Fibroblast of skin of right biceps (primary cell): ENCODE data around the gene RPS18.
"Not testable (repeated sequence)": the region's sequence is repeated elsewhere in the genome, so short reads cannot be mapped to it uniquely, and the experiment has no call there.

Source experiments
- DNase-seq: peaks from one replicate; pipeline ENCODE4 v3.0.0-alpha.2; 2013

Gene RPS18

GRCh38 chr6:33271468-33272274 lies at the start of gene RPS18, which contains the start of gene VPS52:
Gene RPS18, plus strand, starts transcription at chr6:33272075. Its CDS starts 45 bp downstream, at chr6:33272120.
Gene VPS52, minus strand, starts transcription at chr6:33271876. Its CDS starts 201 bp downstream, at chr6:33271675.
- peak; percentile 99 for DNase-seq

GRCh38 chr6:33226503-33227120 lies 45.3 kb upstream of the RPS18 start:
- DNase-seq: not testable (repeated sequence)

GRCh38 chr6:33235221-33235634 lies 36.6 kb upstream of the RPS18 start:
- DNase-seq: no peak

GRCh38 chr6:33236328-33236727 lies 35.5 kb upstream of the RPS18 start:
- no peak for DNase-seq

GRCh38 chr6:33236852-33237251 lies 35.0 kb upstream of the RPS18 start:
- DNase-seq: no peak

- DNase-seq: no peak
Measured at GRCh38 chr6:33237741-33238140, 34.1 kb upstream of the RPS18 start.

- DNase-seq: no peak
Measured at GRCh38 chr6:33241968-33242367, 29.9 kb upstream of the RPS18 start.

- no peak for DNase-seq
Measured at GRCh38 chr6:33243476-33243875, 28.4 kb upstream of the RPS18 start.

GRCh38 chr6:33247977-33248642 lies 23.8 kb upstream of the RPS18 start:
- peak; percentile 83 for DNase-seq

GRCh38 chr6:33248643-33248931 lies 23.3 kb upstream of the RPS18 start:
- peak; percentile 52 for DNase-seq

GRCh38 chr6:33248932-33249731 lies 22.7 kb upstream of the RPS18 start:
- peak; percentile 99 for DNase-seq

- peak; percentile 87 for DNase-seq
Measured at GRCh38 chr6:33249732-33250630, 21.9 kb upstream of the RPS18 start.

- DNase-seq: no peak
Measured at GRCh38 chr6:33250731-33251130, 21.1 kb upstream of the RPS18 start.

GRCh38 chr6:33251395-33252012 lies 20.4 kb upstream of the RPS18 start:
- DNase-seq: peak; percentile 66

- peak; percentile 84 for DNase-seq
Measured at GRCh38 chr6:33252759-33253158, 19.1 kb upstream of the RPS18 start.

- no peak for DNase-seq
Measured at GRCh38 chr6:33254591-33254990, 17.3 kb upstream of the RPS18 start.

GRCh38 chr6:33259032-33259431 lies 12.8 kb upstream of the RPS18 start:
- DNase-seq: no peak

GRCh38 chr6:33262490-33262889 lies 9.4 kb upstream of the RPS18 start:
- not testable (repeated sequence) for DNase-seq

GRCh38 chr6:33264015-33264414 lies 7.9 kb upstream of the RPS18 start:
- DNase-seq: no peak

- no peak for DNase-seq
Measured at GRCh38 chr6:33271117-33271467, 783 bp upstream of the RPS18 start.

- no peak for DNase-seq
Measured at GRCh38 chr6:33272275-33273128, 627 bp downstream of the RPS18 start.
